Upper lobe of left lung (tissue), 4 donors: ENCODE measurements around the gene TNNC2.

Source experiments
- CTCF ChIP-seq, 6 experiments: fragments of 450-650 bp in 4 of 6; fragments of 200-600 bp in 2 of 6; sonication (generic) in 2 of 6; IDR thresholded peaks; one replicate each; pipeline ENCODE4 v1.5.1; 2016 to 2019; ENCODE audit warnings: antibody characterized with exemption in 6 of 6
- POLR2A ChIP-seq, 4 donors: fragments of 450-650 bp; IDR thresholded peaks; one replicate each; pipeline ENCODE4 v1.5.1; 2016 to 2017; ENCODE audit warnings: antibody characterized with exemption in 4 of 4, mild to moderate bottlenecking in 2 of 4
- POLR2AphosphoS5 ChIP-seq, 2 donors: sonication (generic); formaldehyde crosslinking; IDR thresholded peaks; one replicate each; pipeline ENCODE4 v1.5.1; 2017; ENCODE audit warnings: antibody characterized with exemption in 2 of 2

DNA sequence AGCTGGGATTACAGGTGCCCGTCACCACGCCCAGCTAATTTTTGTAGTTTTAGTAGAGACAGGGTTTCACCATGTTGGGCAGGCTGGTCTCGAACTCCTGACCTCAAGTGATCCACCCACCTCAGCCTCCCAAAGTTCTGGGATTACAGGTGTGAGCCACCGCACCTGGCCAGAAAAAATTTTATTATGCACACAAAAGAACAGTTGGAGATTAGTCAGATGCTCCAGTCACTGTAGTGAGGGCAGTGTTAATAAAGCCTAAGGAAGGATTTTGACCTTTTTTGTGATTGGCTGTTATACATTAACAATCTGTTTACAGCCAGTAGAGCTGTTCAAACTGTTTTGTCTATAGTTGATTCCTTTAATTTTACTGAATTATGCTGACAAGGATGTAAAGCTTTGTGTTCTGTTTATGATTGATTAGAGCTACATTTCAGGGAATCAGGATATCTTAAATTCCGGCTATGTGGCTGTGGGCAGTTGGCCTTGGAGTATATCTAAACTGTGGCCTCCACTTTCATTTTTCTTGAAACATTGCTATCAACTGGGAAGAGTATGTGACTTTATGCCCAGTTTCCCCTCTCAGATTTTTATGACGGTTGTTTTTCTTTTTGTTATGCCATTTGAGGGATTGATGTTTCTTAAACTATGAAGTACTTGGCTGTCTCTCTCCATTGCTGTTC is 40.2 kb upstream of the TNNC2 start:
- TF ChIP-seq POLR2A (IDR thresholded peaks at IDR 0.05) (no peak), CTCF (IDR thresholded peaks at IDR 0.05) (no peak), POLR2AphosphoS5 (IDR thresholded peaks at IDR 0.05) (no peak)
